ENCODE measurements around the gene SUN1.

DNA sequence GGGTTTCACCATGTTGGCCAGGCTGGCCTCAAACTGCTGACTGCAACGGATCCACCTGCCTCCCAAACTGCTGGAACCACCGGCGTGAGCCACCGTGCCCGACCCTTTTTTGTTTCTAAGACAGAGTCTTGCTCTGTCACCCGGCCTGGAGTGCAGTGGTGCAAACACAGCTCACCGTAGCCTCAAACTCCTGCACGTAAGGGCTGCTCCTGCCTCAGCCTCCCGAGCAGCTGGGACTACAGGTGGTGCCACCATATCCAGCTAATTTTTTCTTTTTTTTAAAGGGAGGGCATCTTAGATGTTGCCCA is 85.8 kb downstream of the SUN1 start:
- TF ChIP-seq, protein P1, sequence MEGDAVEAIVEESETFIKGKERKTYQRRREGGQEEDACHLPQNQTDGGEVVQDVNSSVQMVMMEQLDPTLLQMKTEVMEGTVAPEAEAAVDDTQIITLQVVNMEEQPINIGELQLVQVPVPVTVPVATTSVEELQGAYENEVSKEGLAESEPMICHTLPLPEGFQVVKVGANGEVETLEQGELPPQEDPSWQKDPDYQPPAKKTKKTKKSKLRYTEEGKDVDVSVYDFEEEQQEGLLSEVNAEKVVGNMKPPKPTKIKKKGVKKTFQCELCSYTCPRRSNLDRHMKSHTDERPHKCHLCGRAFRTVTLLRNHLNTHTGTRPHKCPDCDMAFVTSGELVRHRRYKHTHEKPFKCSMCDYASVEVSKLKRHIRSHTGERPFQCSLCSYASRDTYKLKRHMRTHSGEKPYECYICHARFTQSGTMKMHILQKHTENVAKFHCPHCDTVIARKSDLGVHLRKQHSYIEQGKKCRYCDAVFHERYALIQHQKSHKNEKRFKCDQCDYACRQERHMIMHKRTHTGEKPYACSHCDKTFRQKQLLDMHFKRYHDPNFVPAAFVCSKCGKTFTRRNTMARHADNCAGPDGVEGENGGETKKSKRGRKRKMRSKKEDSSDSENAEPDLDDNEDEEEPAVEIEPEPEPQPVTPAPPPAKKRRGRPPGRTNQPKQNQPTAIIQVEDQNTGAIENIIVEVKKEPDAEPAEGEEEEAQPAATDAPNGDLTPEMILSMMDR (IDR thresholded peaks at IDR 0.05): no peak
- TF ChIP-seq, protein P2, sequence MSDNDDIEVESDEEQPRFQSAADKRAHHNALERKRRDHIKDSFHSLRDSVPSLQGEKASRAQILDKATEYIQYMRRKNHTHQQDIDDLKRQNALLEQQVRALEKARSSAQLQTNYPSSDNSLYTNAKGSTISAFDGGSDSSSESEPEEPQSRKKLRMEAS (CRISPR knock-in tag; IDR thresholded peaks at IDR 0.05): no peak
- TF ChIP-seq PREB (CRISPR knock-in tag; IDR thresholded peaks at IDR 0.05; ENCODE audit: borderline replicate concordance) (no peak), FOXP1 (CRISPR knock-in tag; IDR thresholded peaks at IDR 0.05; ENCODE audit: borderline replicate concordance) (no peak), MYBL2 (CRISPR knock-in tag; IDR thresholded peaks at IDR 0.05) (no peak), CREM (CRISPR knock-in tag; IDR thresholded peaks at IDR 0.05) (no peak)
- TF ChIP-seq, protein P3, sequence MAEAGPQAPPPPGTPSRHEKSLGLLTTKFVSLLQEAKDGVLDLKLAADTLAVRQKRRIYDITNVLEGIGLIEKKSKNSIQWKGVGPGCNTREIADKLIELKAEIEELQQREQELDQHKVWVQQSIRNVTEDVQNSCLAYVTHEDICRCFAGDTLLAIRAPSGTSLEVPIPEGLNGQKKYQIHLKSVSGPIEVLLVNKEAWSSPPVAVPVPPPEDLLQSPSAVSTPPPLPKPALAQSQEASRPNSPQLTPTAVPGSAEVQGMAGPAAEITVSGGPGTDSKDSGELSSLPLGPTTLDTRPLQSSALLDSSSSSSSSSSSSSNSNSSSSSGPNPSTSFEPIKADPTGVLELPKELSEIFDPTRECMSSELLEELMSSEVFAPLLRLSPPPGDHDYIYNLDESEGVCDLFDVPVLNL (CRISPR knock-in tag; IDR thresholded peaks at IDR 0.05; ENCODE audit: borderline replicate concordance, low read depth): no peak
- TF ChIP-seq, protein P4, sequence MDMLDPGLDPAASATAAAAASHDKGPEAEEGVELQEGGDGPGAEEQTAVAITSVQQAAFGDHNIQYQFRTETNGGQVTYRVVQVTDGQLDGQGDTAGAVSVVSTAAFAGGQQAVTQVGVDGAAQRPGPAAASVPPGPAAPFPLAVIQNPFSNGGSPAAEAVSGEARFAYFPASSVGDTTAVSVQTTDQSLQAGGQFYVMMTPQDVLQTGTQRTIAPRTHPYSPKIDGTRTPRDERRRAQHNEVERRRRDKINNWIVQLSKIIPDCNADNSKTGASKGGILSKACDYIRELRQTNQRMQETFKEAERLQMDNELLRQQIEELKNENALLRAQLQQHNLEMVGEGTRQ (CRISPR knock-in tag; IDR thresholded peaks at IDR 0.05): no peak
